ENCODE results near the gene ZNF835. TPM values are rescaled to one million over a fixed set of nuclear protein-coding genes. Genes with fewer than 3 reads are reported as not detected.

The ZNF835 gene
- 0.03 TPM in 1 of 2 replicates, not detected in the other for polyA plus RNA-seq (2012; rRNA removed)
- 0.03 and 0.04 TPM in 2 replicates for polyA plus RNA-seq (2012; cell fraction: cytosol; rRNA removed)
- polyA plus RNA-seq (2012; cell fraction: nucleus; rRNA removed) = 0.15 TPM in 1 of 2 replicates, not detected in the other

DNA sequence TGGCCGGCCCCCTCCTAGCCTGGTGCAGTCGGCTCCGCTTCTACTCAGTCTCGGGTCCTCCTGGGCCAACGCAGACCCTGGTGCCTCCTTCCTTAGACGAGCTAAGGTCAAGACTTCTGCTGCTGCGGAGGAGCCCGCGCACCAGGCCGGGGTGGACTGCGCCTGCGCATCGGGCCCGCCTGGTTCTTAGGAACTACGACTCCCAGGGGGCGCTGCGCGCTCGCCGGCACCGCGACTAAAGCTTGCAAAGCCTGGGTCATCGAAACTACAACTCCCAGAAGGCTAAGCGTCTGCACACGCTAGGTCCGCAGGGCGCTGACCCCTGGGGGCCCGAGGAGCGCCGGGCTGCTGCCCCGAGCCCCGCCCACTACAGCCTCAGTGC, at the start of gene ZNF835:
Gene ZNF835, minus strand, starts transcription at position 145 of the 382 bp plus-strand sequence. CDS start 6,559 bp downstream, outside the sequence.
- TF ChIP-seq PBX3 (IDR thresholded peaks at IDR 0.05) (no peak), NRF1 (IDR thresholded peaks at IDR 0.05; ENCODE audit: low read depth, low read length) (peak; percentile 60; the same call in 1 of the 2 replicates)
- ChIA-PET POLR2A (no interaction called here), CTCF (interaction anchor here (1.8 kb wide), 1 partner anchor 55 kb away, joined by 5 read pairs; no protein-coding TSS in a partner anchor)
- H3F3A ChIP-seq (replicated peaks; ENCODE audit: insufficient read depth) = no peaks in the 10 kb centered on the region
- H3K4me3 ChIP-seq (ENCODE audit: low read depth in 2 of 2, low read length in 1 of 2) = peak within 1 kb of the TSS in 1 of 2 experiments; percentile 51; a peak in 2 of 4 replicates
- WGBS (ENCODE audit: low lambda C conversion rate) = no CpG with 5 or more reads among the region's 32 CpGs
- H3K9me3 ChIP-seq = no peaks in the 10 kb centered on the region
- H3K79me2 ChIP-seq (ENCODE audit: insufficient read depth) = no peaks in the 10 kb centered on the region
- H3K4me2 ChIP-seq = no peak within 1 kb of the TSS
- peaks cover 0 to 11% of the 10 kb centered on the region in 2 experiments; a peak in 1 of 4 replicates for H3K4me1 ChIP-seq (ENCODE audit: control insufficient read depth in 1 of 2, insufficient read depth in 2 of 2, low read depth in 1 of 2, low read length in 1 of 2)
- H3K36me3 ChIP-seq (replicated peaks in 1 of 2; ENCODE audit: control insufficient read depth in 1 of 2, insufficient read depth in 2 of 2, low read length in 1 of 2) = no peaks in the 10 kb centered on the region
- no peak within 1 kb of the TSS; a peak in 1 of 4 replicates for H3K27ac ChIP-seq (ENCODE audit: low read depth in 2 of 2, low read length in 1 of 2)
- peak; percentile 94 for DNase-seq
- no peak within 1 kb of the TSS for H3K9ac ChIP-seq
- H3K9me2 ChIP-seq = no peaks in the 10 kb centered on the region
- H2AFZ ChIP-seq (ENCODE audit: low read depth) = no peak within 1 kb of the TSS
- H3K27me3 ChIP-seq (ENCODE audit: insufficient read depth) = no peaks in the 10 kb centered on the region
- H4K20me1 ChIP-seq (ENCODE audit: insufficient read depth) = no peaks in the 10 kb centered on the region

DNA sequence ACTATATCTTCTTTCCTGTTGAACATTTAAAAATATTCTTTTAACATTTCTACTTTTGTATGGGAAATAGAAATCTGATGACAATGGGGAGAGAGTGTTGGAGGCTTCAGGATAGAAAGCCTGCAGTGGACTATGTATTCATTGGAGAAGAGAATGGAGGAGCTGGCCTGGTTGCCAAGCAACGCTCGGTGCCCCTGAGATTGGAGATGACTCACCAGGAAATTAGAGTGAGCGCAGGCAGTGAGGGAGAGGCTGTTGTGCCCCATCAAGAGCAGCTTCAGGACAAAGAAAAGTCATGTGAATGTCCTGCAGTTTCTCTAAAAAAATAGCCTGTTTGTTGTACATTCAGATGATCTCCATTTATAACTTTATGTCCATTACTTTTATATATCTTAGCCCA, 48.7 kb upstream of the ZNF835 start:
- no peak overlapping the region for H3K4me3 ChIP-seq (ENCODE audit: low read depth in 2 of 2, low read length in 1 of 2)
- no peak overlapping the region for H2AFZ ChIP-seq (ENCODE audit: low read depth)
- ChIA-PET CTCF (interaction anchor here (1.0 to 2.3 kb wide), 3 partner anchors 28 to 379 kb away, joined by 3 to 5 read pairs (median 4); no protein-coding TSS in a partner anchor), POLR2A (no interaction called here)
- peak; percentile 33 for DNase-seq
- H3K9me3 ChIP-seq = peaks cover 6% of the 10 kb centered on the region; the same call in 1 of the 2 replicates
- TF ChIP-seq SIN3A (IDR thresholded peaks at IDR 0.05; ENCODE audit: borderline replicate concordance, low read depth, low read length) (no peak), EZH2phosphoT487 (IDR thresholded peaks at IDR 0.05; ENCODE audit: borderline replicate concordance, low read depth) (no peak), RXRA (IDR thresholded peaks at IDR 0.05; ENCODE audit: borderline replicate concordance, low read depth) (no peak), MEF2A (IDR thresholded peaks at IDR 0.05; ENCODE audit: borderline replicate concordance, low read depth) (no peak), TAF1 (IDR thresholded peaks at IDR 0.05; ENCODE audit: borderline replicate concordance, low read depth, low read length) (no peak), ELF1 (IDR thresholded peaks at IDR 0.05) (no peak), JUND (IDR thresholded peaks at IDR 0.05) (no peak), ZBTB33 (IDR thresholded peaks at IDR 0.05; ENCODE audit: borderline replicate concordance, low read depth) (no peak), FOXM1 (IDR thresholded peaks at IDR 0.05; ENCODE audit: low read depth) (no peak), NRF1 (IDR thresholded peaks at IDR 0.05; ENCODE audit: low read depth, low read length) (no peak), FOXJ3 (CRISPR knock-in tag; IDR thresholded peaks at IDR 0.05) (no peak), NFIC (IDR thresholded peaks at IDR 0.05; ENCODE audit: borderline replicate concordance) (no peak), TCF12 (IDR thresholded peaks at IDR 0.05) (no peak), RAD21 (IDR thresholded peaks at IDR 0.05; ENCODE audit: low read length) (no peak)
- TF ChIP-seq, protein P1, sequence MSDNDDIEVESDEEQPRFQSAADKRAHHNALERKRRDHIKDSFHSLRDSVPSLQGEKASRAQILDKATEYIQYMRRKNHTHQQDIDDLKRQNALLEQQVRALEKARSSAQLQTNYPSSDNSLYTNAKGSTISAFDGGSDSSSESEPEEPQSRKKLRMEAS (IDR thresholded peaks at IDR 0.05; ENCODE audit: low read depth) = no peak
- H3K4me2 ChIP-seq = no peak overlapping the region
- no peaks in the 10 kb centered on the region for H3K36me3 ChIP-seq (replicated peaks in 1 of 2; ENCODE audit: control insufficient read depth in 1 of 2, insufficient read depth in 2 of 2, low read length in 1 of 2)
- H3K79me2 ChIP-seq (ENCODE audit: insufficient read depth) = no peaks in the 10 kb centered on the region
- H3F3A ChIP-seq (replicated peaks; ENCODE audit: insufficient read depth) = no peaks in the 10 kb centered on the region
- 3% methylated on average over 3 of the region's 3 CpGs for WGBS (ENCODE audit: low lambda C conversion rate)
- H3K27ac ChIP-seq (ENCODE audit: low read depth in 2 of 2, low read length in 1 of 2) = no peak overlapping the region
- H3K27me3 ChIP-seq (ENCODE audit: insufficient read depth) = no peaks in the 10 kb centered on the region
- H3K9ac ChIP-seq = no peak overlapping the region
- H3K4me1 ChIP-seq (ENCODE audit: control insufficient read depth in 1 of 2, insufficient read depth in 2 of 2, low read depth in 1 of 2, low read length in 1 of 2) = no peaks in the 10 kb centered on the region
- no peaks in the 10 kb centered on the region for H3K9me2 ChIP-seq
- no peaks in the 10 kb centered on the region for H4K20me1 ChIP-seq (ENCODE audit: insufficient read depth)

All from SK-N-SH (cell line).